Measurements from ENCODE around the gene GPA33.
A peak's percentile ranks its signal among the peaks of the same experiment; 100 is the strongest.
"Not testable (repeated sequence)": the region's sequence is repeated elsewhere in the genome, so short reads cannot be mapped to it uniquely, and the experiment has no call there.

Gene GPA33

DNA sequence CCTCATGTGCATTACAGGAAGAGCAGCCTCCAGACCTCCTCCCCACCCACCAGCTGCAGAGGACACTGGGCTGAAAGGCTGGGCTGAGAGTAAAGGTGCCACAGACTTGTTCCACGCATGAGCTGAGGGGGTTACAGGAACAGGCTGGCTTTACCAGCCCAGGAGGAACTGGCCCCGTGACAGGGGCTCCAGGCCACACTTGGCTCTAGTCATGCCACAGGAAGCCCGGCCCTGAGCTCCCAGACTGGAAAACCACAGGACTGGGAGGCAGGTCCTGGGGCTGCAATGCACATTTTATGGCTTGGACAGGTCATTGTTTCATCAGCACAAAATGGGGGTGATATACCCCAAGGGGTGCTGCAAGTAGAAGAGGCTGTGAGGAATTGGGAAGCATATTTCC, 35.6 kb downstream of the GPA33 start:
- DNase-seq, result no peak

GRCh38 chr1:167052389-167052788, 37.8 kb downstream of the GPA33 start:
- no peak for DNase-seq

GRCh38 chr1:167051907-167052306, 38.3 kb downstream of the GPA33 start:
- no peak for DNase-seq

DNA sequence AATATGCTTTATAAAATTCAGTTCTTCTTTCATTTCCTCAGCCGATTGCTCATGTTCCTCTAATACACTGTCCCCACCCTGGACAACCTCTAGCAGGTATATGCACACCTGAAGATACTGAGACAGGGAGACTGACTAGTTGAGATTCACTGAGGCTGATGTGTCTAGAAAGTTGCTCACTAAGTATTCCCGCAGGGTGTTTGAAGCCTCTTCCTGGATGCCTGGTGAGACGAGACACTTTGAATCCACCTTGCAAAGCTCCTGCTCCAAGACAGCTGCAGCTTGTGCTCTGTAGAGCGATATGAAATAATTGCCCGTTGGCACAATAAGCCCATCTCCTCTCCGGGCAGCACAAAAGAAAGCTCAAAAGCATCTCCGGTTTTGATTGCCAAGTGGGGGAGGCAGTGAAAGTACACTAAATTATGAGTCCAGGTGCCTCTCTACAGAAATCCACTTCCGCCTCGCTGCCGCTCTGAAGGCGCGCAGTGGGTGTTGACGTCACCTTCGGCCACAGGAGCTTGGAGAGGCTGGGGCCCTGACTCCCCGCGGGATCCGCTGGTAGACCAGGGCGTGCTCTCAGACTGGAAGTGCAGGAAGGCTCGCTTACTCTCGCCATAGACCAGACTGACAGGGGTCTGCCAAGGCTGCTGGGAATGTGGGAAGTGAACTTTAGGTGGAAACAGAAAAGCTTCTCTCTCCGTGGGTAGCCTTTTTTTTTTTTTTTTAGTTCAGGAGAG, 46.3 kb downstream of the GPA33 start:
- peak; percentile 84 for DNase-seq

GRCh38 chr1:167033646-167034045, 56.5 kb downstream of the GPA33 start:
- DNase-seq, result no peak

GRCh38 chr1:167029553-167029952, 60.6 kb downstream of the GPA33 start:
- DNase-seq, result not testable (repeated sequence)

GRCh38 chr1:167022384-167022783, 67.8 kb downstream of the GPA33 start:
- no peak for DNase-seq

DNA sequence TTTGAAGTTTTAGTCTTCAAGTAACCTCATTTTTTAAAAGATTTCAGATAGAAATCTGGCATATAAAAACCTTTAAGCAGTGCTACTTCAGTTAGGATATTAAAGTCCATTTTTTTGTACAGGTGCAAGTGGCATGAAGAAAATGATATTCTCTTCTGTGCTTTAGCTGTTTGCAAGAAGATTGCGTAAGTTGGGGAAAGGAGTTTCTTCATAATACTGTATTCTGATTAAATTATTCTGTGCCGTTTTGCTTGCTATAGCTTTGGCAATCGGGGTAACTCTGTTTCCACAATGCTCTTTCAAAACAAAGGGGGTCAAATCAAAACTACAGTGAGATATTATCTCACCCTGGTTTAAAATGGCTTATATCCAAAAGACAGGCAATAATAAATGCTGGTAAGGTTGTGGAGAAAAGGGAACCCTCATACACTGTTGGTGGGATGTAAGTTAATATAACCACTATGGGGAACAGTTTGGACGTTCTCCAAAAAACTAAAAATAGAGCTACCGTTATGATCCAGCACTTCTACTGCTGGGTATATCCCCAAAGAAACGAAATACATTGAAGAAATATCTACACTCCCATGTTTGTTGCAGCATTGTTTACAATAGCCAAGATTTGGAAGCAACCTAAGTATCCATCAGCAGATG, 74.0 kb downstream of the GPA33 start:
- DNase-seq, result no peak

DNA sequence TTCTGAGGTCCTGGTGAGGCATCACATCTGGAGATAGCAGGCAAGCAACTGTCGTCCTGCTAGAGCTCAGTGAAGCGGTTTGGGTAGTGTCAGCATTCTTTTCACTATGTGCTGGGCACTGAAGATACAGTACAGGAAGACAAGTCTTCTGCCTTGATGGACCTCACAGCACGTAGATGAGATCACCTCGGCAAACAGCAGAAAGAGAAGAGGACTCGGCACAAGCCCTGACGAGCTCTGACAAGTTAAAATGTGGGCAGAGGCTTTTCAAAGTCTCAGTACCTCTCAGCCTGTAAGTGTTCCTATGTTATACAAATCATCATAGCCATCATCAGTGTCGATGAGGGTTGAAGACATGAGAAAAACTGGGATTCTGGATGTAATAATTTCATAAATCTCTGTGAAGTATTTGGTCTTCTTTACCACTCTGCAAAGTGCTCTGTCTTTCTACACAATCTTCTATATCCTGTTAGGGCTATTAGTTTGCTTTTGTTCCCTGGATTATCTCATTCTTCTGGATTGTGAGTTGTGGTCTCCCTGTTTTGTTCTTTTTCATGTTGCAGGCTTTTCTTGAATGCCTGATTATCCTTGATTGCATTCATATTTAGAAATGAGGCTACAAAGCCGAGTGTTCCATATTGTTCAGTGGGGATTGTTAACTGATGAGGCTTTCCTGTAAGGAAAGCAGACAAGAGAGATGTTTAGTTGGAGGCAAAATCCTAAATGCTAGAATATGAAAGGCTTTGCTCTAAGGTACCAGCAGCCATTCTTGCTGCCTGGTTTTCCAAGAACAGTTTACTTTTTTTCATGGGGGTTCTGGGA, 76.9 kb downstream of the GPA33 start:
- DNase-seq, result no peak

DNA sequence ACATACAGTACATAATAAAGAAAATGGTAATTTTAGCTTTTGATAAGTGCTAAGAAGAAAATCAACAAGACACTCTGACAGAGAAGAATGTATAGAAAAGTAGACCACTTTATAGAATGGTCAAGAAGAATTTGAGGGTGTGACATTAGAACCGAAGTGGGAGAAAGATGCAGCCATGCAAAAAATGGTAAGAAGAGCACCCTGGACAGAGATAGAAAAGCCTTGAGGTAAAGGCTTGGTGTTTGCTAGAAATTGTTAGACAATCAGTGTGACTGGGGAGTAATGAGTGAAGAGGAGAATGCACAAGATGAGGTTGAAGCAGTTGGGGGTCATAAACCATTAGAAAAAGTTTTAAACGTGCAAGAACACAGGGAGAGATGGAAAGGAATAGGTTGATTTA, 77.6 kb downstream of the GPA33 start:
- DNase-seq, result no peak

GRCh38 chr1:167011560-167012191, 78.5 kb downstream of the GPA33 start:
- no peak for DNase-seq

GRCh38 chr1:167003711-167004110, 86.5 kb downstream of the GPA33 start:
- no peak for DNase-seq
